SIG-M5 treated with dmso at 0.1 percent for 504 hours (cell line): ENCODE measurements around the gene GBP2.

ENCODE experiments used
- DNase-seq: peaks from one replicate; lab custom pipeline; 2025; ENCODE audit not compliant: unreplicated experiment; lab: John Stamatoyannopoulos, UW

GBP2 gene

GRCh38 chr1:89068291-89068690 lies 57.6 kb downstream of the GBP2 start:
- DNase-seq = no peak

GRCh38 chr1:89065079-89065868 lies 60.6 kb downstream of the GBP2 start, which contains the start of gene GBP1:
TSS of gene GBP1 (minus strand) at chr1:89065208. CDS start at chr1:89063234, 1,974 bp downstream.
- DNase-seq = no peak

GRCh38 chr1:89064632-89065031 lies 61.3 kb downstream of the GBP2 start:
- DNase-seq = no peak

DNA sequence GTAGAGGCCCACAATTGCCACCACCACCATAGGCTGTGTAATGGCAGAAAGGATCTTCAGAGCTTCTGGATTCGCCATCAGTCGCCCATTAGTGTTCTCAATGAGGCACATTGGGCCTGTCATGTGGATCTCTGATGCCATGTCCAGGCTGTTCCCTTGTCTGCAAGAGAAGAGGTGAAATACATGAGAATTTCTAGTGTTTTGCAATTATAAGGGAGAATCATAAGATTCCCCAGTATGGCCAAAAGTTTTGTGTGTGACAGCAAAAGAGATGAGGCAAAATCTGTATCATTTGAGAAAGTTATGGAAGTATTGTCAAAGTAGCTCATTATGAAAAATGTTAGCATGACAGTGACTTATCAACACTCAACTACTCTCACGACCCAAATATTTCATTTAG lies 62.8 kb downstream of the GBP2 start:
- DNase-seq = no peak

DNA sequence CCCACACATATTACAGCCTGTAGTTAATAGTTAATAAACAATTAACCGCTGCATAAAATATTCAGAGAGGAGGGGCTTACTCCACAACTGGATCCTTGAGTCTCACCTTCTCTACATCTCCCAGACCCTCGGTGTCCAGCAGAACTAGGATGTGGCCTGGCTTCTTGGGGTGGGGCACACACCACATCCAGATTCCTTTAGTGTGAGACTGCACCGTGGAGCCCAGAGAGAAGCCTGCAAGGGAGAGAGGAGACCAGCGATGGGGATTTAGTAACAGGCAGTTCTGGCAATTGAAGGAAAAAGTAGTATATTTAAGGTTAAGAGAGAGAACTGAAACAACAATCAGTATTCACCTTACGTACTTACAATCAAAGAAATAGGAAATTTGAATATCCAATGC lies 65.8 kb downstream of the GBP2 start:
- no peak for DNase-seq
